Measurements from ENCODE around the gene CYP8B1.

The CYP8B1 gene

DNA sequence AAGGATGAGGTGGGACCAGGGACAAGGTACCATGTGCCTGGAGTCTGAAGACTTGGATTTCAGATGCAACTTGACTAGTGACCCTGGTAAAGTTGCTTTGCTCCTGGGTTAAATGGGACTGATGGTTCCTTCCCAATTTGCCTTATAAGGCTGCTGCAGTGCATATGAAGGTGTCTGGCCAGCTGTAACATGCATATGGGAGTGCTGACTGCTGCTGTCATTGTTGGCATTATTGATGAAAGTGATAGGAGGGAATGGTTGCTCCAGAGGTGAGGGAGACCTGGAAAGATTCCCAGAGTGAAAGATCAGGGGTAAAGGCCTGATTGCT, 20.5 kb downstream of the CYP8B1 start:
- in situ Hi-C loops (cut with MboI; ENCODE audit: low sequenced_read_pairs) = no loop called here

DNA sequence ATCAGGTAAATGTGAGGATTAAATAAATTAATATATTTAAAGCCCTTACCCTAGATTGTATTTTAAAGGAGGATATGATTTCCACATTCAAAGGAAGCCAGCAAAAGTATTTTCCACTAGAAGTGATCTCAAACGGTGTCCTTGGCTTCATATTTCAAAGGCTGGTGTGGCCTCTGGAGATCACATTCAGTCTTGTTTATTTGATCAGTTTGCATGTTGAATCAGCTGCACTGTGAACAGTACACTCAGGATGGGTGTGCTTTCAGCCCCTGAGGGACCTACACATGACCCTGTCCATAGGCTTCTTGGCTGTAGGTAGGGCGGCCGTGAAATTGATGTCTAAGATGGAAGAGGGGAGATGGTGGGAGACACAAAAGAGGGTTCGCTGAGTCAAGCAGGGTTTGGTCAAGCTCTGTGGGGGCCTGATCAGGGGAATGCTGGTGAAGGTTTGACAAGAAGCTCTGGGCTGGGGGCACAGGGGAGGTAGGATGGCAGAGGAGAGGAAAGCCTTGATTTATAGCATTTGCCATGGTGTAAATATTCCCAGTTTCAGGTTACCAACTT, 21.9 kb downstream of the CYP8B1 start:
- in situ Hi-C loops (cut with MboI; ENCODE audit: low sequenced_read_pairs) = no loop called here

DNA sequence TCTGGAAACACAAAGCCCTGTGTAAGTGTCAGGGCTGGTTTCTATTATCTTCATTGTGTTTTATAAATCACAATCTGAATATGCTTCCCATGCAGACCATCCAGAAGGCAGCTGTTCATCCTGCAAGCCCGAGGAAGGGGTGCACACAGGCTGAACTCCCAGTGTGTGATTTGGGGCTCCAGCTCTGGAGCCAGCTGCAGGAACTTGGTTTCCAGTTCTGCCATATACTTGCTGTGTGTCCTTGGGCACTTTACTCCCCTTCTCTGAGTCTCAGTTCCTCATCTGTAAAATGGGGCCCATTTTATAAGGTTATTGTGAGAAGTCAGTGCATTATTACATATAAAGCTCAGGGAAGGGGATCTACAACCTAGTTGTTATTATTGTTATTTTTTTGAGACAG, 22.6 kb downstream of the CYP8B1 start:
- in situ Hi-C loops (cut with MboI; ENCODE audit: low sequenced_read_pairs) = no loop called here

DNA sequence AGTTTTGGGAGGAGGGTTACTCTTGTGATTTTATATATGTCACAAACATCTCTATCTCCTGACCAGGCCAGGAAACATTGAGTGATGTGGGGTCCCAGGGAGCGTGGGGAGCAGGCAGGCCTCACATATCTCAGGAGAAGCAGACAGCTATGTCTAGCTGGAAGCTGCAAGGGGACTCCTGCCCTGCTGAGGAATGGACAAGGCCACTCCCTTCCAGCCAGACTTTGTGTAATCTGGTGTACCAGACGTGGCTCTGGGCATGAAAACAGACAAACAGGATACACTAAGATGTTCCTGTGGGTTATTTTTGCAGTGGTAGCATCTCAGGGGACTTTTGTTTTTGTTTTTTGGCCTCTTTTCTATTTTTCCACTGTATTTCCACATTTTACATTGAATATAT, 23.2 kb downstream of the CYP8B1 start:
- in situ Hi-C loops (cut with MboI; ENCODE audit: low sequenced_read_pairs) = no loop called here

GRCh38 chr3:42851228-42851834, 24.3 kb downstream of the CYP8B1 start:
- in situ Hi-C loops (cut with MboI; ENCODE audit: low sequenced_read_pairs) = no loop called here

GRCh38 chr3:42850263-42850662, 25.4 kb downstream of the CYP8B1 start:
- in situ Hi-C loops (cut with MboI; ENCODE audit: low sequenced_read_pairs) = no loop called here

DNA sequence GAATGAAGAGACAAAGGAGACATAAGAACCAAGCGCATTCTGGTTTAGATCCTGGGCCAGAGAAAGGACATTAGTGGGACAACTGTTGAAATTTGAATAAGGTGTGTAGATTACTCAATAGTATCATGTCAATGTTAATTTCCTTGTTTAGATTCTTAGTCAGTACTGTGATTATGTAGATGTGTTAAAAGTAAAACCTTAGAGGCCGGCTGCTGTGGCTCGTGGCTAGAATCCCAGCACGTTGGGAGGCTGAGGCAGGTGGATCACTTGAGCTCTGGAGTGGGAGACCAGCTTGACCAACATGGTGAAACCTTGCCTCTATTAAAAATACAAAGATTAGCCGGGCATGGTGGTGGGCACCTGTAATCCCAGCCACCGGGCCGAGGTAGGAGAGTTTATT, 26.7 kb downstream of the CYP8B1 start:
- in situ Hi-C loops (cut with MboI; ENCODE audit: low sequenced_read_pairs) = no loop called here

GRCh38 chr3:42847731-42848130, 27.9 kb downstream of the CYP8B1 start:
- in situ Hi-C loops (cut with MboI; ENCODE audit: low sequenced_read_pairs) = no loop called here

DNA sequence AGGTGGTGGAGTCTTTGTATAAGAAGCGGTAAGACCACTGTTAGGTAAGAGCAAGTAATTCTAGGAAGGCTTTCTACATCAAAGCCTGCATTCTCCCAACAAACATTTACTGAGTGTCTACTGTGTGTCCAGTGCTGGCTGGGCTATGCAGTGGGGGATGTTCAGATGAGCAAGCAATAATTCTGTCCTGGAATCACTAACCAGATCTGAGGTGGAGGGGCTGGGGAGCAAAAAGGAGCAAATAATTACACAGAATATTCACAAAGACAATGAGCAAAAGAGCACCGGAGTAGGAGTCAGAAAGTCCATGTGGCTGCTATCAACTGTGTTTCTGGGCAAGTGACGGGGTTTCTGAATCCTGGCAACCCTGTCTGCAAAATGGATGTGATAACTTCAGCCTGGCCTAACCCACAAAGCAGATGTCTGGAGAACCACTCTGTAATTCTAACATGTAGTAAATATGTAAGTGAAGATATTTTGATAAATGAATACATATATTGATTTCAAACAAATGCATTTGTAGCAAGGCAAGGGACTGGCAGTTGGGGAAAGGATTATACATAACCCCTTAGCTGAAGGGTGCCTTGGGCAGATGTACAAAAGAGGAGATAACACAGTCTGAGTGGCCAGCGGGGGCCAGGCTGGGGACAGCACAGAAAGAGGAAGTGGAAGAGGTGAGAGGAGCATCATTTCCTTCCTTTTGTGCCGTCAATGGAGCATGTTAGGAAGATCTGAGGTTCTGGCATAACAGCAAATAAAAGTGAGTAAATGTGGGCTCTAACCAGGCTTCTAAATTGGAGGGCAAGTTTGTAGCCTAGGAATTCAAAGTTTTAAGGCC, 28.8 kb downstream of the CYP8B1 start:
- in situ Hi-C loops (cut with MboI; ENCODE audit: low sequenced_read_pairs) = no loop called here

DNA sequence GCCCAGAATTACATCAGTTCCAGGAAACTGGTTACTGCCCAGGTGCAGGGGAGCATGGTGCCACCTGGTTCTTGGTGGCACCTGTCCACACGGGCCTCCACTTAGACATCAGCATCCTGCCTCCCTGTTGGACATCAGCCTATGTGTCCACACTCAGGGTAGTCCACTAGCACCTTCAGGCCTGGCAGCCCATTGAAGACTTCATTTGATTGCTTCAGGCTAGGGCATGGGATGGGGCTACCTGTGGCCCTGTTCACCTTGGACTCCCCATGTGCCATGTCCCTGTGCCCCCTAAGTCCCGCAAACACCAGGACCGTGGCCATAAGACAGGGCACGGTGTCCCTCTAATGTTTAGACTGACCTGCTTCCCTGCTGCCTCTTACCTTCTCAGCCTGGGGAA, 30.9 kb downstream of the CYP8B1 start:
- in situ Hi-C loops (cut with MboI; ENCODE audit: low sequenced_read_pairs) = no loop called here

- in situ Hi-C loops (cut with MboI; ENCODE audit: low sequenced_read_pairs) = no loop called here
Observed at GRCh38 chr3:42844412-42844713, 31.3 kb downstream of the CYP8B1 start.

DNA sequence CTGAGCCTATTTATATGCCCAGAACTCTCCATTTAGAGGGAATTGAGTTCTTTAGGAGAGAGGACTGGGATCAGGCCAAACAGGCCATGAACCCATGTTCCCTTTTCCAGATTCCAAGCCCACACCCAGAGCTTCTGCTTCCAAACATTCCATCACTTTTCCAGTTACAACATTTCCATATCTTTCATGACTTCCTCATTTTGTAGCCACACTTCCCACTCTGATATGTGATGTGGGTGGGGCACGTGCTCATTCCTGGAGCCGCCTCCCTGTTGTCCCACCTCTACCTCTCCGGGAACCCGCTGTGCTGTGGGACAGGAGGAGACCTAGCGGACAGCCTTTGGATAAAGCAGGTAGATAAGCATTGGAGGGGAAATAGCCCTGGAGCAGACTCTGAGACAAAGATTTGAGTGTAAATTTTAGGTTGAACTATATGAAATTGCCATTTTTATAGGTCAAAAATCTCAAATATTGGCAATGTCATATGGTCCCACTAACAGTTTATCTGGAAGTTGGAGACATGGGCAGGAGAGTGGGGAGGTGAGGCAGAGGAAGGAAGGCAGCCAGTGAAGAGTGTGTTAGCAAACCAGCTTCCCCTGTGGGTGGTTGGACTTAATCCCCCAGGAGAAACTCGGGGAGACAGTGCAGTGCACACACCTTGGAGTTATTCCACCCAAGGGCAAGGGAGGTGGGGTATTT, 31.8 kb downstream of the CYP8B1 start:
- in situ Hi-C loops (cut with MboI; ENCODE audit: low sequenced_read_pairs) = no loop called here

DNA sequence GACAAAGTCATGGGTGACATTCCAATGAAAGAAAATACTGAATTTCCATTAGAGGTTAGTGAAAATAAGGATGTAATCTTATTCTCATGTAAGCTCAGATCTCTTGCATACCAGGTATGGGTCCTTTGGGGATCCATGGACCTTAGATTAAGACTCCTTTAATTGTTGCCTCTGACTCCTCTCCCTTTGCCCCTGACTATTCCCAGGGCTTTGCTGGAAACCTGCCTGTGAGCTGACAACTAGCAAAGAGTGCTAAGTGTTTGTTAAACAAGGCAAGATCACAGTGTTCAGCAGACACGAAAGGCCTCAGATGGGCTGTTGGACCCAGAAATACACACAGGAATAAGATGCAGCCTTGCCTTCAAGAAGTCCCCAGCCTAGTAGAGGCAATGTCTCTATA, 34.3 kb downstream of the CYP8B1 start:
- in situ Hi-C loops (cut with MboI; ENCODE audit: low sequenced_read_pairs) = no loop called here

- in situ Hi-C loops (cut with MboI; ENCODE audit: low sequenced_read_pairs) = no loop called here
Observed at GRCh38 chr3:42839616-42840015, 36.1 kb downstream of the CYP8B1 start.

- in situ Hi-C loops (cut with MboI; ENCODE audit: low sequenced_read_pairs) = no loop called here
Observed at GRCh38 chr3:42838571-42838970, 37.1 kb downstream of the CYP8B1 start.

- in situ Hi-C loops (cut with MboI; ENCODE audit: low sequenced_read_pairs) = no loop called here
Observed at GRCh38 chr3:42836150-42837123, 39.2 kb downstream of the CYP8B1 start.

DNA sequence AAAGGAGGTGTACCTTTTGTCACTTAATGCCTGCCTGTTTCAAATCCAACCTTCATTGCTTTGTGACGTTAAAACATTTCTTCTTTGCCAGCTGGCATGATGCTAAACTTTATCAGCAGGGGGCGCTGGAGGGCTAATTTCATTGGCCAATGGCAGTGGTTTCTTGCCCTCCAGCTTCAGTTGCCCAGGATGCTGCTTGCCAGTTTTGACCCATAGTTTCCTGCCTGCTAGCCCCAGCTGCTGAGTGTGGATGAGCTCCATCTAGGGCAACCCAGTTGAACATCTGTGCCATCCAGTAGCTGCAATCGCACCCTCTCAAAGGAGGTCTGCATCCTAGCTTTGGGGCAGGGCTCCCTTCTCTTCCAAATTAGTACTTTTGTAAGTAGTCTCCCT, 44.4 kb downstream of the CYP8B1 start:
- in situ Hi-C loops (cut with MboI; ENCODE audit: low sequenced_read_pairs) = no loop called here

- in situ Hi-C loops (cut with MboI; ENCODE audit: low sequenced_read_pairs) = no loop called here
Observed at GRCh38 chr3:42830437-42831320, 45.0 kb downstream of the CYP8B1 start.

GRCh38 chr3:42829628-42830436, 45.8 kb downstream of the CYP8B1 start:
- in situ Hi-C loops (cut with MboI; ENCODE audit: low sequenced_read_pairs) = no loop called here

Measured in HL-60/S4 treated with phorbol 12-myristate 13-acetate at 8.2 ng/mL for 4 days and 3 days (cell line).